HepG2 (cell line): ENCODE results near the gene IFIT2. TPM values are rescaled to one million over a fixed set of nuclear protein-coding genes. Genes with fewer than 3 reads are reported as not detected.

Source experiments
- CREM ChIP-seq, 2 experiments: sonication (generic) in 1 of 2; formaldehyde crosslinking in 1 of 2; IDR thresholded peaks; 2 replicates each; pipeline versions ENCODE4 v1.4.0 to v1.6.1; 2016 to 2020; ENCODE audit warnings: antibody characterized with exemption in 1 of 2, mild to moderate bottlenecking in 1 of 2, missing genetic modification reagents in 1 of 2
- KLF16 ChIP-seq, 2 experiments: sonication (generic) in 1 of 2; formaldehyde crosslinking in 1 of 2; IDR thresholded peaks; 2 replicates each; pipeline versions ENCODE4 v1.6.1 to v1.8.0; 2016 to 2023; ENCODE audit warnings: missing genetic modification reagents in 2 of 2, missing compliant biosample characterization in 1 of 2
- NCOA1 ChIP-seq: sonication (generic); formaldehyde crosslinking; IDR thresholded peaks from 2 replicates; pipeline ENCODE4 v1.9.0; 2021; ENCODE audit warnings: missing genetic modification reagents
- NCOR1 ChIP-seq: fragments of 200-600 bp; sonication (generic); IDR thresholded peaks from 2 replicates; pipeline ENCODE4 v1.7.0; 2017; ENCODE audit warnings: antibody characterized with exemption, low read length, borderline replicate concordance
- RARA ChIP-seq: IDR thresholded peaks from 2 replicates; pipeline ENCODE4 v1.6.1; 2016; ENCODE audit warnings: missing genetic modification reagents, missing compliant biosample characterization
- RNF2 ChIP-seq: fragments of 450-650 bp; conservative IDR thresholded peaks from 2 replicates; pipeline ENCODE4 v1.6.1; 2016; ENCODE audit warnings: low read depth
- SAFB2 ChIP-seq: sonication (generic); formaldehyde crosslinking; IDR thresholded peaks from 2 replicates; pipeline ENCODE4 v1.5.1; 2020; ENCODE audit warnings: missing genetic modification reagents, low read depth, mild to moderate bottlenecking, borderline replicate concordance
- ZNF232 ChIP-seq: sonication (generic); formaldehyde crosslinking; IDR thresholded peaks from 2 replicates; pipeline ENCODE4 v1.4.0; 2020; ENCODE audit warnings: missing genetic modification reagents, borderline replicate concordance
- ZNF234 ChIP-seq: sonication (generic); formaldehyde crosslinking; conservative IDR thresholded peaks from 2 replicates; pipeline ENCODE4 v1.5.1; 2020; ENCODE audit warnings: mild to moderate bottlenecking, missing genetic modification reagents
- ZNF335 ChIP-seq: sonication (generic); formaldehyde crosslinking; IDR thresholded peaks from 2 replicates; pipeline ENCODE4 v1.4.0; 2020; ENCODE audit warnings: missing genetic modification reagents
- ZNF772 ChIP-seq: sonication (generic); formaldehyde crosslinking; IDR thresholded peaks from 2 replicates; pipeline ENCODE4 v1.5.0; 2020; ENCODE audit warnings: mild to moderate bottlenecking, missing genetic modification reagents
- polyA plus RNA-seq, 8 experiments: library from polyadenylated mRNA; depleted of rRNA in 3 of 8; stranded (reverse) in 7 of 8; unstranded in 1 of 8; fragments of >200 nt; fragmentation: Illumina TruSeq in 4 of 8; extraction: Trizol in 4 of 8; gene quantifications; 2 replicates each; pipeline versions ENCODE4 v1.2.1 to v1.2.3, GENCODE V29; 2011 to 2016; ENCODE audit warnings: low read depth in 4 of 8, missing spikeins in 1 of 8, mixed read lengths in 1 of 8; ENCODE audit not compliant: insufficient read depth in 1 of 8
- total RNA-seq, 5 experiments: library from RNA; depleted of rRNA; stranded (reverse); fragments of >200 nt; fragmentation: Illumina TruSeq; extraction: Trizol; gene quantifications; 2 replicates each; pipeline ENCODE4 v1.2.3, GENCODE V29; 2016; ENCODE audit warnings: low read depth in 1 of 5
- TF ChIP-seq, protein P1 (sequence below): sonication (generic); formaldehyde crosslinking; IDR thresholded peaks from 2 replicates; pipeline ENCODE4 v1.4.0; 2020; ENCODE audit warnings: missing genetic modification reagents
- TF ChIP-seq, protein P2 (sequence below): sonication (generic); formaldehyde crosslinking; IDR thresholded peaks from 2 replicates; pipeline ENCODE4 v1.5.0; 2020; ENCODE audit warnings: missing genetic modification reagents, mild to moderate bottlenecking, borderline replicate concordance
- TF ChIP-seq, protein P3 (sequence below): sonication (generic); formaldehyde crosslinking; IDR thresholded peaks from 2 replicates; pipeline ENCODE4 v1.5.1; 2020; ENCODE audit warnings: mild to moderate bottlenecking, missing genetic modification reagents, borderline replicate concordance
- TF ChIP-seq, protein P4 (sequence below): sonication (generic); formaldehyde crosslinking; IDR thresholded peaks from 2 replicates; pipeline ENCODE4 v1.5.0; 2020; ENCODE audit warnings: missing genetic modification reagents
- TF ChIP-seq, protein P5 (sequence below): sonication (generic); formaldehyde crosslinking; IDR thresholded peaks from 2 replicates; pipeline ENCODE4 v1.9.0; 2021; ENCODE audit warnings: missing genetic modification reagents, mild to moderate bottlenecking, borderline replicate concordance

IFIT2 gene
- total and polyA plus RNA-seq, 2 of the 13 experiments (the other 11 are each of a cell fraction or from before 2014, with no cell fraction given) = 0.04 to 0.15 TPM

DNA sequence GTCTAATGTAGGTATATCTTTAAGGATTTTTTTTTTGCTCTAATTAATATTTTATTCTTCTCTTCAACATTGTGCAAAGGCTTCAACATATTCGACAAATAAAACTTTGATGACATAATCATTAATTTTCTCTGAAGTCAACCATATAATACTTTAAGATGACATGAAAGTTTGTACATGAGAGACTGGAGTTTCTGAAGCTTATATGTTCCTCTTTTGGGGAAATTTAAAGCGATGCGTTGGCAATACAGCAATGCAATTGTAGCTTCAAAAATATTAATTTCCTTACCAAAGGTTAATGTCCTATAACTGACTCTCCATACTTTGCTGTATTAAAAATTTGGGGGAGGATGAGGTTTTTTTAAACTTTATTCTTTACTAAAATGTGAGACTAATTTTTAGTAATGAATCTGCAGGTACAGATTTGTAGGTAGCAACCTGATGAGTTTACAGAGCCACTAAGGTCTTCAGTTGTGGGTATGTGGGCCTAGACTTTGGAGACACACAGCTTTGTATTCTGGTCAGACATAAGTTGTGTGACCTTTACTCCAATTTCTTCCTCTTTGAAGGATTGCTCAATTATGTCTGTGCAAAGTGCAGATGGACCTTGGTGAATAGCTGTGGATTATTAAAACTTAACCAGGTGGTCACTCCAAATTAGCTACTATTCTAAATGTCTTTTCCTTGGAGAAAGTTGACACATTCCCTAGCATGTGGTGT is 32.3 kb upstream of the IFIT2 start (continued):
- no peak for TF ChIP-seq SAFB2
- TF ChIP-seq, protein P1, sequence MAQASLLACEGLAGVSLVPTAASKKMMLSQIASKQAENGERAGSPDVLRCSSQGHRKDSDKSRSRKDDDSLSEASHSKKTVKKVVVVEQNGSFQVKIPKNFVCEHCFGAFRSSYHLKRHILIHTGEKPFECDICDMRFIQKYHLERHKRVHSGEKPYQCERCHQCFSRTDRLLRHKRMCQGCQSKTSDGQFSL (CRISPR knock-in tag) = no peak
- TF ChIP-seq, protein P2, sequence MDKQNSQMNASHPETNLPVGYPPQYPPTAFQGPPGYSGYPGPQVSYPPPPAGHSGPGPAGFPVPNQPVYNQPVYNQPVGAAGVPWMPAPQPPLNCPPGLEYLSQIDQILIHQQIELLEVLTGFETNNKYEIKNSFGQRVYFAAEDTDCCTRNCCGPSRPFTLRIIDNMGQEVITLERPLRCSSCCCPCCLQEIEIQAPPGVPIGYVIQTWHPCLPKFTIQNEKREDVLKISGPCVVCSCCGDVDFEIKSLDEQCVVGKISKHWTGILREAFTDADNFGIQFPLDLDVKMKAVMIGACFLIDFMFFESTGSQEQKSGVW = no peak
- no peak; the same call in none of the 2 replicates for TF ChIP-seq NCOR1
- no peak for TF ChIP-seq RNF2
- TF ChIP-seq, protein P3, sequence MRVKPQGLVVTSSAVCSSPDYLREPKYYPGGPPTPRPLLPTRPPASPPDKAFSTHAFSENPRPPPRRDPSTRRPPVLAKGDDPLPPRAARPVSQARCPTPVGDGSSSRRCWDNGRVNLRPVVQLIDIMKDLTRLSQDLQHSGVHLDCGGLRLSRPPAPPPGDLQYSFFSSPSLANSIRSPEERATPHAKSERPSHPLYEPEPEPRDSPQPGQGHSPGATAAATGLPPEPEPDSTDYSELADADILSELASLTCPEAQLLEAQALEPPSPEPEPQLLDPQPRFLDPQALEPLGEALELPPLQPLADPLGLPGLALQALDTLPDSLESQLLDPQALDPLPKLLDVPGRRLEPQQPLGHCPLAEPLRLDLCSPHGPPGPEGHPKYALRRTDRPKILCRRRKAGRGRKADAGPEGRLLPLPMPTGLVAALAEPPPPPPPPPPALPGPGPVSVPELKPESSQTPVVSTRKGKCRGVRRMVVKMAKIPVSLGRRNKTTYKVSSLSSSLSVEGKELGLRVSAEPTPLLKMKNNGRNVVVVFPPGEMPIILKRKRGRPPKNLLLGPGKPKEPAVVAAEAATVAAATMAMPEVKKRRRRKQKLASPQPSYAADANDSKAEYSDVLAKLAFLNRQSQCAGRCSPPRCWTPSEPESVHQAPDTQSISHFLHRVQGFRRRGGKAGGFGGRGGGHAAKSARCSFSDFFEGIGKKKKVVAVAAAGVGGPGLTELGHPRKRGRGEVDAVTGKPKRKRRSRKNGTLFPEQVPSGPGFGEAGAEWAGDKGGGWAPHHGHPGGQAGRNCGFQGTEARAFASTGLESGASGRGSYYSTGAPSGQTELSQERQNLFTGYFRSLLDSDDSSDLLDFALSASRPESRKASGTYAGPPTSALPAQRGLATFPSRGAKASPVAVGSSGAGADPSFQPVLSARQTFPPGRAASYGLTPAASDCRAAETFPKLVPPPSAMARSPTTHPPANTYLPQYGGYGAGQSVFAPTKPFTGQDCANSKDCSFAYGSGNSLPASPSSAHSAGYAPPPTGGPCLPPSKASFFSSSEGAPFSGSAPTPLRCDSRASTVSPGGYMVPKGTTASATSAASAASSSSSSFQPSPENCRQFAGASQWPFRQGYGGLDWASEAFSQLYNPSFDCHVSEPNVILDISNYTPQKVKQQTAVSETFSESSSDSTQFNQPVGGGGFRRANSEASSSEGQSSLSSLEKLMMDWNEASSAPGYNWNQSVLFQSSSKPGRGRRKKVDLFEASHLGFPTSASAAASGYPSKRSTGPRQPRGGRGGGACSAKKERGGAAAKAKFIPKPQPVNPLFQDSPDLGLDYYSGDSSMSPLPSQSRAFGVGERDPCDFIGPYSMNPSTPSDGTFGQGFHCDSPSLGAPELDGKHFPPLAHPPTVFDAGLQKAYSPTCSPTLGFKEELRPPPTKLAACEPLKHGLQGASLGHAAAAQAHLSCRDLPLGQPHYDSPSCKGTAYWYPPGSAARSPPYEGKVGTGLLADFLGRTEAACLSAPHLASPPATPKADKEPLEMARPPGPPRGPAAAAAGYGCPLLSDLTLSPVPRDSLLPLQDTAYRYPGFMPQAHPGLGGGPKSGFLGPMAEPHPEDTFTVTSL = peak; percentile 80; the same call in 1 of the 2 replicates
- TF ChIP-seq NCOA1 = no peak
- no peak for TF ChIP-seq ZNF234 (CRISPR knock-in tag)
- TF ChIP-seq ZNF335 (CRISPR knock-in tag) = no peak
- TF ChIP-seq CREM (IDR thresholded peaks at IDR 0.05) = peak; percentile 27; the same call in 1 of the 2 replicates
- TF ChIP-seq CREM (CRISPR knock-in tag; IDR thresholded peaks at IDR 0.05) = no peak
- TF ChIP-seq ZNF772 (CRISPR knock-in tag) = no peak
- TF ChIP-seq, protein P4, sequence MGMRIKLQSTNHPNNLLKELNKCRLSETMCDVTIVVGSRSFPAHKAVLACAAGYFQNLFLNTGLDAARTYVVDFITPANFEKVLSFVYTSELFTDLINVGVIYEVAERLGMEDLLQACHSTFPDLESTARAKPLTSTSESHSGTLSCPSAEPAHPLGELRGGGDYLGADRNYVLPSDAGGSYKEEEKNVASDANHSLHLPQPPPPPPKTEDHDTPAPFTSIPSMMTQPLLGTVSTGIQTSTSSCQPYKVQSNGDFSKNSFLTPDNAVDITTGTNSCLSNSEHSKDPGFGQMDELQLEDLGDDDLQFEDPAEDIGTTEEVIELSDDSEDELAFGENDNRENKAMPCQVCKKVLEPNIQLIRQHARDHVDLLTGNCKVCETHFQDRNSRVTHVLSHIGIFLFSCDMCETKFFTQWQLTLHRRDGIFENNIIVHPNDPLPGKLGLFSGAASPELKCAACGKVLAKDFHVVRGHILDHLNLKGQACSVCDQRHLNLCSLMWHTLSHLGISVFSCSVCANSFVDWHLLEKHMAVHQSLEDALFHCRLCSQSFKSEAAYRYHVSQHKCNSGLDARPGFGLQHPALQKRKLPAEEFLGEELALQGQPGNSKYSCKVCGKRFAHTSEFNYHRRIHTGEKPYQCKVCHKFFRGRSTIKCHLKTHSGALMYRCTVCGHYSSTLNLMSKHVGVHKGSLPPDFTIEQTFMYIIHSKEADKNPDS (CRISPR knock-in tag) = no peak
- TF ChIP-seq, protein P5, sequence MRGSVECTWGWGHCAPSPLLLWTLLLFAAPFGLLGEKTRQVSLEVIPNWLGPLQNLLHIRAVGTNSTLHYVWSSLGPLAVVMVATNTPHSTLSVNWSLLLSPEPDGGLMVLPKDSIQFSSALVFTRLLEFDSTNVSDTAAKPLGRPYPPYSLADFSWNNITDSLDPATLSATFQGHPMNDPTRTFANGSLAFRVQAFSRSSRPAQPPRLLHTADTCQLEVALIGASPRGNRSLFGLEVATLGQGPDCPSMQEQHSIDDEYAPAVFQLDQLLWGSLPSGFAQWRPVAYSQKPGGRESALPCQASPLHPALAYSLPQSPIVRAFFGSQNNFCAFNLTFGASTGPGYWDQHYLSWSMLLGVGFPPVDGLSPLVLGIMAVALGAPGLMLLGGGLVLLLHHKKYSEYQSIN (CRISPR knock-in tag) = no peak
- TF ChIP-seq RARA = peak; percentile 38; the same call in 1 of the 2 replicates
- TF ChIP-seq KLF16 (CRISPR knock-in tag; IDR thresholded peaks at IDR 0.05) = peak in 1 of 2 experiments; percentile 52; a peak in 1 of 4 replicates
- TF ChIP-seq ZNF232 (CRISPR knock-in tag) = no peak
